GM12874 (cell line): ENCODE measurements around the gene RIBC1.

Source experiments
- CTCF ChIP-seq: IDR thresholded peaks from 2 replicates; pipeline ENCODE4 v1.5.1; 2011; ENCODE audit warnings: low read depth, mild to moderate bottlenecking, control low read depth, low read length, moderate library complexity; ENCODE audit not compliant: insufficient read depth

Gene RIBC1

GRCh38 chrX:53379747-53380146 lies 42.9 kb upstream of the RIBC1 start:
- TF ChIP-seq CTCF: no peak

GRCh38 chrX:53383376-53384076 lies 39.1 kb upstream of the RIBC1 start:
- TF ChIP-seq CTCF: no peak

- no peak for TF ChIP-seq CTCF
Measured at GRCh38 chrX:53395605-53396298, 26.9 kb upstream of the RIBC1 start.

- TF ChIP-seq CTCF: no peak
Measured at GRCh38 chrX:53398216-53398615, 24.5 kb upstream of the RIBC1 start.

- TF ChIP-seq CTCF: no peak
Measured at GRCh38 chrX:53403535-53403934, 19.1 kb upstream of the RIBC1 start.

GRCh38 chrX:53412446-53412845 lies 10.2 kb upstream of the RIBC1 start:
- TF ChIP-seq CTCF: no peak

GRCh38 chrX:53421125-53421524 lies 1.5 kb upstream of the RIBC1 start:
- TF ChIP-seq CTCF: no peak
